T-cell (primary cell): ENCODE results near the gene POLQ. TPM values are rescaled to one million over a fixed set of nuclear protein-coding genes. Genes with fewer than 3 reads are reported as not detected.
"Not testable (repeated sequence)": the region's sequence is repeated elsewhere in the genome, so short reads cannot be mapped to it uniquely, and the experiment has no call there.

ENCODE experiments used
- ATAC-seq, 4 experiments: fragments of 200-7000 bp in 3 of 4; fragments of 150-1000 bp in 1 of 4; cut with Tn5 transposase; replicated peaks in 1 of 4; 1 replicate in 3 of 4; 2 replicates in 1 of 4; pipeline ENCODE4 v1.10.0; 2021; ENCODE audit warnings: moderate library complexity in 3 of 4, mild to moderate bottlenecking in 2 of 4, moderate number of reproducible peaks in 1 of 4
- CTCF ChIA-PET, 2 donors: fragments of 300-600 bp; sonication (Branson Sonifier 250); formaldehyde crosslinking; loops; one replicate each; lab custom pipeline; 2022; ENCODE audit warnings: antibody characterized with exemption in 2 of 2; lab: Charles Lee
- POLR2A ChIA-PET, 2 donors: fragments of 300-600 bp; sonication (Branson Sonifier 250); formaldehyde crosslinking; loops; one replicate each; lab custom pipeline; 2022; ENCODE audit warnings: antibody characterized with exemption in 2 of 2; lab: Charles Lee
- DNase-seq, 35 experiments: peaks; one replicate each; pipeline versions ENCODE4 v3.0.0 to v3.0.0-alpha.2; 2013 to 2023
- H3K27ac ChIP-seq: one replicate; pipeline ENCODE4 v1.5.1; 2013; ENCODE audit warnings: low read length
- H3K27me3 ChIP-seq, 2 experiments: replicated peaks in 1 of 2; 1 replicate in 1 of 2; 2 replicates in 1 of 2; pipeline versions ENCODE4 v1.6.1 to v1.7.0; 2013; ENCODE audit warnings: low read length in 1 of 2, mixed read lengths in 1 of 2; ENCODE audit not compliant: control insufficient read depth in 2 of 2, insufficient read depth in 2 of 2; ENCODE audit errors: extremely low read depth in 1 of 2
- H3K36me3 ChIP-seq, 2 donors: 1 replicate in 1 of 2; 2 replicates in 1 of 2; pipeline versions ENCODE4 v1.6.1 to v1.7.0; 2013; ENCODE audit warnings: low read length in 1 of 2; ENCODE audit not compliant: control insufficient read depth in 2 of 2, insufficient read depth in 1 of 2; ENCODE audit errors: extremely low read depth in 1 of 2
- H3K4me1 ChIP-seq, 2 experiments: 1 replicate in 1 of 2; 2 replicates in 1 of 2; pipeline versions ENCODE4 v1.6.1 to v1.7.0; 2013; ENCODE audit warnings: low read length in 2 of 2, mixed read lengths in 1 of 2; ENCODE audit not compliant: insufficient read depth in 2 of 2, control insufficient read depth in 1 of 2; ENCODE audit errors: extremely low read depth in 1 of 2
- H3K4me3 ChIP-seq, 2 donors: 1 replicate in 1 of 2; 2 replicates in 1 of 2; pipeline versions ENCODE4 v1.5.1 to v1.7.0; 2013; ENCODE audit warnings: mild to moderate bottlenecking in 2 of 2, low read length in 1 of 2, moderate library complexity in 1 of 2; ENCODE audit not compliant: control insufficient read depth in 1 of 2; ENCODE audit errors: extremely low read depth in 1 of 2
- H3K9me3 ChIP-seq: 2 replicates; pipeline ENCODE4 v1.7.0; 2013
- H3K27ac Mint-ChIP-seq, 2 donors: one replicate each; pipeline ENCODE4 v1.8.0; 2020 to 2021; ENCODE audit warnings: mild to moderate bottlenecking in 2 of 2, mixed read lengths in 2 of 2
- H3K27me3 Mint-ChIP-seq, 2 donors: one replicate each; pipeline ENCODE4 v1.8.0; 2021 to 2022; ENCODE audit warnings: mixed read lengths in 2 of 2
- H3K36me3 Mint-ChIP-seq: one replicate; pipeline ENCODE4 v1.8.0; 2021; ENCODE audit warnings: mixed read lengths
- H3K4me1 Mint-ChIP-seq, 3 donors: one replicate each; pipeline ENCODE4 v1.8.0; 2020 to 2022; ENCODE audit warnings: mixed read lengths in 3 of 3, mild to moderate bottlenecking in 1 of 3
- H3K4me3 Mint-ChIP-seq, 3 donors: one replicate each; pipeline ENCODE4 v1.8.0; 2020 to 2022; ENCODE audit warnings: mild to moderate bottlenecking in 3 of 3, mixed read lengths in 3 of 3, moderate library complexity in 3 of 3
- H3K9me3 Mint-ChIP-seq, 3 donors: one replicate each; pipeline ENCODE4 v1.8.0; 2020 to 2022; ENCODE audit warnings: mixed read lengths in 3 of 3
- WGBS: methylation state at CpG from one replicate; pipeline ENCODE4 v1.1.5; 2013; ENCODE audit warnings: missing lambda C conversion rate; ENCODE audit not compliant: insufficient coverage; 5-methylcytosine and 5-hydroxymethylcytosine counted together
- total RNA-seq, 35 experiments: library from RNA in 6 of 35; stranded (reverse) in 6 of 35; fragments of 120-200 nt in 1 of 35; gene quantifications; one replicate each; pipeline versions ENCODE4 v1.2.1 to v1.2.4 and lab custom pipeline; 2013 to 2026

POLQ gene
- total RNA-seq, 5 donors from 2014 or later (not counting 1 experiment from before 2014, with no cell fraction given) = 0.23 to 1.1 (median 0.47) TPM

DNA sequence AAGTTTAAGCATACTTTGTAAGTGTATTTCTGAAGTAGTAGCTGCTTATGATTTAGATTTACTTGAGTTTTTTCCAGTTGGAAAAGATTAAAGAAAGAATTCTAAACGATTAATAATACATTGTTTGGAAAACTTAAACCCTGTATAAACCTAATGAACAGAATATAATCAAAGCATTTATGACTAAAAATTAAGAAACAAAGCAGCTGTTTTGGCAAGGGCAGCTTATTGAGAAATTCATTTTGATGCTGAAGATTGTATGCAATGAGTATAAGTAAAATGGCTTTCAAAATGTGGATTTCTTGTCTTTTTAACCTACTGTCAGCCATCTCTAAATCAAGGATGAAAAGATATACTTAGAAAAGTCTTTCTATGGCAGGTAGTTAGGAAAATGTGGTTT, 140.2 kb downstream of the POLQ start:
- Mint-ChIP-seq H3K4me1 (no peaks in the 10 kb centered on the region), H3K27me3 (peaks cover 0 to 7% of the 10 kb centered on the region in 2 donors), H3K9me3 (no peaks in the 10 kb centered on the region), H3K4me3 (no peak overlapping the region), H3K36me3 (no peaks in the 10 kb centered on the region), H3K27ac (no peak overlapping the region)
- Histone ChIP-seq H3K4me1 (no peaks in the 10 kb centered on the region), H3K27me3 (no peaks in the 10 kb centered on the region), H3K4me3 (no peak overlapping the region), H3K27ac (no peak overlapping the region), H3K36me3 (no peaks in the 10 kb centered on the region), H3K9me3 (no peaks in the 10 kb centered on the region)
- ChIA-PET POLR2A (no interaction called here), CTCF (no interaction called here)
- DNase-seq = no peak
- ATAC-seq = no peak
- no CpG with 5 or more reads among the region's 1 CpG for WGBS

DNA sequence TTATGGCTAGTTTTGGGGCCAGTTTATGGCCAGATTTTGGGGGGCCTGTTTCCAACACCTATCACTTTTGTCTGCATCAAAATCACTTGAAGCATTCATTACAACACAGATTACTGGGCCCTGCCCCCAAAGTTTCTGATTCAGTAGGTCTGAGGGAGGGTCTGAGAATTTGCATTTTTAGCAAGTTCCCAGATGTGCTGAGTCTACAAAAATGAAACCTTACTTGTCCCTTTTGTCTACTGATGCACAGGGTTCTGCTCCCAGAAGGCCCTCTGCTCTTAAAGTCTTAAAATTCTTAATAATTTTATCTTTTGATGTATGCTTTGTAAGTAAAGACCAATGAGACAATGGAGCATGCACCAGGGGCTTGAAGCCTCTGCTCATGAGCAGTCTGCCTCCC, 146.0 kb downstream of the POLQ start:
- Histone ChIP-seq H3K4me3 (no peak overlapping the region), H3K27ac (no peak overlapping the region), H3K36me3 (no peaks in the 10 kb centered on the region), H3K9me3 (no peaks in the 10 kb centered on the region), H3K4me1 (no peaks in the 10 kb centered on the region), H3K27me3 (peaks cover 0 to 3% of the 10 kb centered on the region in 2 experiments)
- no peaks in the 10 kb centered on the region for H3K9me3 Mint-ChIP-seq
- no peaks in the 10 kb centered on the region for H3K36me3 Mint-ChIP-seq
- CTCF ChIA-PET = no interaction called here
- no peak for DNase-seq
- no peak overlapping the region for H3K27ac Mint-ChIP-seq
- no peaks in the 10 kb centered on the region for H3K4me1 Mint-ChIP-seq
- no peak overlapping the region for H3K4me3 Mint-ChIP-seq
- POLR2A ChIA-PET = no interaction called here
- peaks cover 13 to 18% of the 10 kb centered on the region in 2 donors for H3K27me3 Mint-ChIP-seq
- ATAC-seq = no peak

DNA sequence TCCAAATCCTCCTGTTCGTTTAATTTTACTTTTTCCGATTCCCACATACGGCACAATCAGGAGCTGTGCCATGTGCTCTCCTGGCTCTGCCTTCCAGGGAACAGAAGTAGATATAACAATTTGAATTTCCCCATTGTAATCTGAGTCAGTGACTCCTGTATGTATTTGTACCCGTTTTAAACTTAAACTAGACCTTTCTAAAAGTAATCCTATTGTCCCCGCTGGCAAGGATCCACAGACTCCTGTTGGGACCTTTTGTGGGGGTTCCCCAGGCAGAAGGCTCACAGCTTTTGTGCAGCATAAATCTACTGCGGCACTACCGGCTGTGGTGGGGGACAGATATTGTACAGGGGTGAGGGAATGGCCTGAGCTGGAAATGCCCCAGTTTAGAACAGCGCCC, 147.7 kb downstream of the POLQ start:
- H3K9me3 Mint-ChIP-seq, H3K4me1 Mint-ChIP-seq, H3K36me3 Mint-ChIP-seq, H3K4me3 Mint-ChIP-seq, H3K36me3 ChIP-seq, H3K9me3 ChIP-seq, H3K4me1 ChIP-seq, H3K4me3 ChIP-seq, ATAC-seq, POLR2A ChIA-PET, H3K27ac ChIP-seq, H3K27ac Mint-ChIP-seq, DNase-seq, H3K27me3 ChIP-seq: not testable (repeated sequence)
- CTCF ChIA-PET = interaction anchor here in 1 of 2 donors (0.6 kb wide), 1 partner anchor 21 kb away, joined by 3 read pairs; no protein-coding TSS in a partner anchor
- H3K27me3 Mint-ChIP-seq = peaks cover 13 to 26% of the 10 kb centered on the region in 2 donors
- WGBS = 82% methylated on average over 3 of the region's 8 CpGs

DNA sequence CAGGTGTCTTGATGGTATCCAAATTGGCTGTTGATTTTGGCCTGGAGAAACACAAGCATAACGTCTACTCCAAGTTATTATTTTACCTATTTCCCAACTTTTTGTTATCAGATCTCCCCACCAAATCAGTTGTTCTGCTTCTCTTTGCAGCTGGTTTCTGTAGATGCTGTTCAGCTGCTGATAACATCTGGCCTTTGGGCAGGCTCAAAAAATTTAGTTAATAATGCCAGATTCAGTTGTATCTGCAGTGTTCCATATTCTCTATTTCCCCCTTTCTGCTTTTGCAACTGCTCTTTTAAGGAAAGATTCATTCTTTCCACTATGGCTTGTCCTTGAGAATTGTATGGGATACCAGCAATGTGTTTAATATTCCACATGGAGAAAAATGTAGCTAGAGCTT, 149.8 kb downstream of the POLQ start:
- H3K9me3 Mint-ChIP-seq, H3K27me3 ChIP-seq, H3K4me3 Mint-ChIP-seq, H3K27ac ChIP-seq, H3K4me1 Mint-ChIP-seq, H3K36me3 ChIP-seq, H3K27ac Mint-ChIP-seq, H3K4me3 ChIP-seq, H3K36me3 Mint-ChIP-seq, DNase-seq, H3K4me1 ChIP-seq, H3K9me3 ChIP-seq, ATAC-seq, POLR2A ChIA-PET, CTCF ChIA-PET: not testable (repeated sequence)
- peaks cover 13 to 28% of the 10 kb centered on the region in 2 donors for H3K27me3 Mint-ChIP-seq
- no CpG with 5 or more reads among the region's 1 CpG for WGBS

DNA sequence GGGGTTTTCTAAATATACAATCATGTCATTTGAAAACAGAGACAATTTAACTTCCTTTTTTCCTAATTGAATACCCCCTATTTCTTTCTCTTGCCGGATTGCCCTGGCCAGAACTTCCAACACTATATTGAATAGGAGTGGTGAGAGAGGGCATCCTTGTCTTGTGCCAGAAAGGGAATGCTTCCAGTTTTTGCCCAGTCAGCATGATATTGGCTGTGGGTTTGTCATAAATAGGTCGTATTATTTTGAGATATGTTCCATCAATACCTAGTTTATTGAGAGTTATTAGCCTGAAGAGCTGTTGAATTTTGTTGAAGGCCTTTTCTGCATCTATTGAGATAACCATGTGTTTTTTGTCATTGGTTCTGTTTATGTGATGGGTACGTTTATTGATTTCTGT, 157.5 kb downstream of the POLQ start:
- H3K27me3 Mint-ChIP-seq = peaks cover 0 to 14% of the 10 kb centered on the region in 2 donors

More for the DNA sequence above, 157.5 kb downstream of the POLQ start:
- H3K27me3 ChIP-seq, H3K4me1 ChIP-seq, H3K27ac ChIP-seq, H3K4me3 ChIP-seq, POLR2A ChIA-PET, DNase-seq, ATAC-seq, H3K36me3 Mint-ChIP-seq, H3K9me3 ChIP-seq, H3K4me1 Mint-ChIP-seq, H3K36me3 ChIP-seq, H3K4me3 Mint-ChIP-seq, H3K27ac Mint-ChIP-seq, CTCF ChIA-PET: not testable (repeated sequence)
- WGBS = no CpG with 5 or more reads among the region's 3 CpGs
- peaks cover 0 to 10% (median 8%) of the 10 kb centered on the region in 3 donors for H3K9me3 Mint-ChIP-seq

Other genes with a start within 250 kb of the POLQ start
- not detected for gene ARGFX, start 22.0 kb upstream of the POLQ start, total RNA-seq
- gene FBXO40, start 47.4 kb upstream of the POLQ start, total RNA-seq = not detected
- gene HCLS1, start 114.9 kb upstream of the POLQ start, total RNA-seq = 100 to 1,000 TPM; 280 to 329 (median 321) TPM
- 10 to 100 TPM; 33.5 to 47.0 (median 40.1) TPM for gene GOLGB1, start 203.8 kb upstream of the POLQ start, total RNA-seq